CD4-positive, alpha-beta T cell treated with Interleukin-2 at 100 ng/mL for 4 hours (primary cell): ENCODE results near the gene POU3F1.
"Not testable (repeated sequence)": the region's sequence is repeated elsewhere in the genome, so short reads cannot be mapped to it uniquely, and the experiment has no call there.

Source experiments
- DNase-seq: peaks from one replicate; pipeline ENCODE4 v3.0.0-alpha.2; 2020; ENCODE audit warnings: low spot score

POU3F1 gene

DNA sequence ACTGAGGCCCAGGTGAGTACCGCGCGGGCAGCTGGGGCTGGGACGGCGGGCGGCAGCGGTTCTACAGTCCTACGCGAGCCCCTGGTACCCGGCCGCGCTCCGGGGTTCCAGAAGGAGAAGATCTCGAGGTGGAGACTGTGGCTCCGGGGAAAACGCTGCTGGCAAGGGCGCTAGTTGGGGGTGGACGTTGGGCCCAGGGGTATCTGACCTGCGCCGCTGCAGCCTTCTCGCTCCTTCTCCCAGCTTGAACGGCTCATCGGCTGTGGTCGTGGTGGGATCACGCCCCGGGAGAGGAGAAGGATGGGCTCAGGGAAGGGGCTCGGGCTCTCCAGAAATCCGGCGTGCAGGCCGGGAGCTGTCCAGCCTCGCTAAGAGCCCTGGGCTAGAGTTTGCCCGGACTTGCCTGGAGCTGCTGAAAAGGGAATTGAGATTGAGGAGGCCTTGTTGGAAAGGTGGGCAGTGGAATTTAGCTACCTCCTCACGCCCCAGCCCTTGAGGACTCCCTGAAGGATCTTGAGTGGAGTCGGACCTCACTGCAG, 1.1 kb upstream of the POU3F1 start:
- no peak for DNase-seq

DNA sequence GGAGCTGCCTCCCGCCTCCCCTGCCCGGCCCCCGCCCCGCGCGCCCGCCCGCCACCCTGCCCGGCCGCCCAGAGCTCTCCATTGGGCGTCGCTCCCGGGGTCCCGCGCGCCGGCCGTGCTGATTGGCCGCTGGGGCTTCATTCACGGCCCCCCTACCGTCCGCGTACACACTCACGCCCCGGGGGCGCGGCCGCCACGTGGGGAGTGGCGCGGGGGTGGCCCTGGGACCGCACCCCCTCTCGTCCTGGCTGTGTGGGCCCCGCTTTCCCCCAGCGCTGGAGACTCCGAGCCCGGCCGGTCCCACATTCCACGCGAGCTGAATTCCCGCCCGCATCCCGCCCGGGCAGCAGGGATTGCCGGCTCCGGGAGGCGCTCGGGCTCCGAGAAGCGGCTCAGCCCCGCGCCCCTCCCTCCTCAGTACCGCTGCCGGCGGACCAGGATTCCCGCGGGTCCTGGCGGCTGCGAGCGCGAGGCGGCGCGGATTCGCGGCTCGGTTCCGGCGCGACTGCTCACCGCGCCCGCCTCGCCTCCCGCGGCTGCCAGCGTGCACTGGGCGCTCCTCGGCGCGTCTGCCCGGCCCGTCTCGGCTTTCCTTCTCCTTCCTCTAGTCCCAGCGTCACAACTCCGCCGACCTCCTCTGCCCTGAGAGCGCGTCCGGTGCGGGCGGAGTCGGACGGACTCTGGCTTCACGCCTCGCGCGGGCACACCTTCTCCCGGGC, 450 bp upstream of the POU3F1 start:
- peak; percentile 83 for DNase-seq

- no peak for DNase-seq
Observed at GRCh38 chr1:38045401-38046332, 926 bp downstream of the POU3F1 start.

- no peak for DNase-seq
Observed at GRCh38 chr1:38044221-38045215, 2.1 kb downstream of the POU3F1 start.

DNA sequence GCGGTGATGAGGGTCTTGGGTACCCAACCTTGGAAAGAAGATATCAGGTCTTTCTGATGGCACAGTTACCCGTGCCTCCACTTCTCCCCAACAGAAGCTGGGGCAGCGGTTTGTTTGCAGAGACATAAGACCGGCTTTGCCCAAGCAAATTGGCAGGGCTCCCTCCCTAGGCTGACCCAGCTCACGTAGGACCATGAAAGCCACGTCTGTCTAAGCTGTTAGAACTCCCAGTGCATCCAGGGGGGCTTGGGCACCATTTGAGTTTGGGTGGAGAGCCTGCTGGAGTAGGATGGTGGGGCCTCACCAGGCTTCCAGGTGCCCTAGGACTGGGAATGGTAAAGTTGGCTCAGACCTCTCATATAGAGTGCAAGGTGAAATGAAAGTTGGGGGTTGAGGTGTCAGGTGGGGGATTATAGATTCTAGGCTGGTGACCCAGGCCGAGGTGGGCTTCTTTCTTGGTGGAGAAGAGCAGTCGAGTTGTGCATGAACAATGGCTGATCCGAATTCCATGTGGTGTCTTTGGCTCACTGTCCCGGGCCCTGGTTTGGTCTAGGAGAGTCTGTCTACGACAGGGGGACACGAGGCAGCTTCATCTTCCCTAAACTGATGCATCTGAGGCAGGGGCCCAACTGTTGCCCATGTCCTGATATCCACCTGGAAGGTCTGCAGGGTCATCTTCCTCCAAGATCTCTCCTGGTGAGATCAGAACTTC, 3.4 kb downstream of the POU3F1 start:
- no peak for DNase-seq

- no peak for DNase-seq
Observed at GRCh38 chr1:38041936-38042834, 4.4 kb downstream of the POU3F1 start.

- no peak for DNase-seq
Observed at GRCh38 chr1:38039331-38040088, 7.1 kb downstream of the POU3F1 start.

DNA sequence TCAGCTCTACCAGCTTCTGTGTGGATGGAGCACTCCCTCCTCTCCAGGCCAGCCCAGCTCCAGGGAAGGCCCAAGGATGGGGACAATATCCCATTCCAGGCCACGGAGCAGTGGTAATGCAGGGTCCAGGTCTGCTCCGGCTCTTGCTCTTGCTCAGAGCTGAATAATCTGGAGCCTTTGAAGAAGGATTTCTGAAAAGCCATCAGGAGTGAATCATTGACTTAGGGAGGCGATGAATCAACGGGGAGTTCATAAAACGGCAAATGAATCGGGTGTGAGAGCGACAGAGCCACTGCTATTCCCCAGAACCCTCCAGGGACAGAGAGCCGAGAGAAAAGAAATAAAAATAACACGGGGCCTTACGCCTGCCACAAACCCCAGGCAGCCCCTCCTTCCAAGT, 7.7 kb downstream of the POU3F1 start:
- DNase-seq = no peak

GRCh38 chr1:38037221-38037939, 9.2 kb downstream of the POU3F1 start:
- no peak for DNase-seq

- DNase-seq = no peak
Observed at GRCh38 chr1:38034871-38035270, 11.7 kb downstream of the POU3F1 start.

GRCh38 chr1:38032992-38033391, 13.6 kb downstream of the POU3F1 start:
- DNase-seq = not testable (repeated sequence)

DNA sequence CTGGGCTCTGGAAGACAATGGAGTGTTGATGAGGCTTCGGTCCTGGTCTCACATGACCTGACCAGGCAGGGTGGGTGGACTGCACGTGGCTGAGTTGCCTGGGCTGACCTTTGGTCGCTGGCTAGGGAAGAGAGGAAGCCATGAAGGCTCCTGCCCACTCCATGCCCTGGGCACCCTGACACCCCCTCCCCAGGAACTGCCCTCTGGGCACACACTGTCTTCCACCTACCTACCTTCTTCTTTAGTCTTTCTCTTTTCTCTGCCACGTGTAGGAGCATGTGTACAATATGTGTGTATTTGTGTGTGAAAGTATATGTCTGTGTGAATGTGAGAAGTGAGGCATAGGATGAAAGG, 15.1 kb downstream of the POU3F1 start:
- no peak for DNase-seq

GRCh38 chr1:38030596-38031512, 15.7 kb downstream of the POU3F1 start:
- no peak for DNase-seq

DNA sequence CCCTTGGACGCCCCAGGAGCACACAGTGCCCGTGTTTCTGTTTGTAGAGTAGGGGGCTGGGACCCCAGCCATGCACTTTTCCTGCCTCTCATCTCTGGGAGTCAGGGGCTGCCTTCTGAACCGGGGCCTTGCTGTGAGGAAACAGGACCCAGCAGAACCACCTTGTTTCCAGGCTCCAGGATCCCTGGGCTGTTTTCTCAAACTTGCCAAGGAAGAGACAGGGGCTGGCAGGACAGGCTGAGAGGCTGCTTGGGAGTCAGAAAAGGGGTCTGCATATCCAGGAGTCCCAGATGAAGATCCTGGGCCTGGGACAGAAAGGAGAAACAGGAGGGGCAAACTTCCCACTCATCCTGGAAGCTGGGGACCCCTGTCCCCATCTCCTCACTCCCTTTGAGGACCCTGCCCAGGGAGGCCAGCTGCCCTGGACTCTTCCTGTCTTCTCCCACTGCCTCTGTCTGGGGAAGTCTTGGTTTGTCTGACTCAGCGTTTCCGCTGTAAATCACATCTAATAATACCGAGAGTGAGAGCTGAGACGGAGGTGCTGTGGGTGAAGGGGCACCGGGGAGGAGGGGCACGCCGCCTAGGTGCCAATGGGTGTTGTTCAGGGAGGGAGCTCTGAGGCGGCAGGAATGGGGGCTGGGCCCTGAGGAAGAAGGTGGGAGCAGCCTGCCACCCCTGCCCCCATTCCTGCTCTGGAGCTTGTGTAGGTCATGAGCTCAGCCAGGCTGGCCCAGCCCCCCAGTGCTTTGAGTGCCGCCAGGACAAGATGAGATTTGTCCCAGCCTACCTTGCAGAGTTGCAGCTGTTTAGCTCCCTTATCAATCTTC, 16.7 kb downstream of the POU3F1 start:
- peak; percentile 65 for DNase-seq

- no peak for DNase-seq
Observed at GRCh38 chr1:38029081-38029681, 17.4 kb downstream of the POU3F1 start.

DNA sequence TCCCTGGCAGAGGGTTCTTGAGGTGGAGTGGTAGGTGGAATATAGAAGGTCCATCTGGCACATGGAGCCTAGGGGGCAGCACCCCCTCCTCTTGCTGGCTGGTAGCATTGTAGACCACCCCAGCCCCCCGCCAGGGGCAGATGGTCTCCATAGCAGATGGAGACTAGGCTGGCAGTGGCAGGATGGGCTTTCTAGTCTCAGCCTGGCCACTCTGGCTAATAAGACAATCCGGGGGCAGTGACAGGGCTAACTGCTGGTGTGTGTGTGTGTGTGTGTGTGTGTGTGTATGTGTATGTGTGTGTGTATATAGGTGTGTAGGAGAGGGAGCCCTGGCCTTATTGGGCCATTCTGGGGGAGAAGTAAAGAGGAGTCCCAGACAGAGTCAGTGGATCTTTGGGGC, 17.9 kb downstream of the POU3F1 start:
- no peak for DNase-seq
